Endothelial cell of umbilical vein (primary cell): ENCODE results near the gene KDM4B. TPM values are rescaled to one million over a fixed set of nuclear protein-coding genes. Genes with fewer than 3 reads are reported as not detected.

Experiments
- BruUV-seq: library from RNA; stranded (reverse); fragments of 400-500 nt; replicated peaks from 2 replicates; lab custom pipeline; 2021; lab: Mats Ljungman, UMichigan
- CTCF ChIA-PET: fragments of 300-600, 350-600 bp; sonication (Branson Sonifier 250); formaldehyde crosslinking; loops from one replicate; lab custom pipeline; 2021; ENCODE audit warnings: antibody characterized with exemption, inconsistent platforms; lab: Charles Lee
- POLR2A ChIA-PET: fragments of 300-600, 350-600 bp; sonication (Branson Sonifier 250); formaldehyde crosslinking; loops from one replicate; lab custom pipeline; 2021; ENCODE audit warnings: antibody characterized with exemption, inconsistent platforms; lab: Charles Lee
- DNase-seq: peaks from one replicate; pipeline ENCODE4 v3.0.0-alpha.2; 2011; ENCODE audit warnings: low read depth, low spot score
- FAIRE-seq: peaks from 2 replicates; lab custom pipeline; 2011; peaks lifted over from hg19 to GRCh38; lab: Jason Lieb, UNC
- H2AFZ ChIP-seq: 2 replicates; pipeline ENCODE4 v1.6.0; 2012; ENCODE audit warnings: low read depth, low read length, control low read depth, inconsistent platforms
- H3K27ac ChIP-seq: 2 replicates; pipeline ENCODE4 v1.5.1; 2011; ENCODE audit warnings: low read depth, mild to moderate bottlenecking, control low read depth, low read length, moderate library complexity; ENCODE audit not compliant: insufficient read depth
- H3K27me3 ChIP-seq, 2 experiments: 2 replicates each; pipeline versions ENCODE4 v1.6.0 to v1.6.1; 2011; ENCODE audit warnings: low read length in 2 of 2, mixed read lengths in 1 of 2; ENCODE audit not compliant: control insufficient read depth in 2 of 2, insufficient read depth in 2 of 2
- H3K36me3 ChIP-seq, 2 experiments: 2 replicates in 1 of 2; 3 replicates in 1 of 2; pipeline ENCODE4 v1.5.1; 2011; ENCODE audit warnings: low read length in 2 of 2, mild to moderate bottlenecking in 1 of 2, moderate library complexity in 1 of 2; ENCODE audit not compliant: control insufficient read depth in 2 of 2, insufficient read depth in 2 of 2; ENCODE audit errors: extremely low read depth in 1 of 2
- H3K4me1 ChIP-seq: 3 replicates; pipeline ENCODE4 v1.5.1; 2011; ENCODE audit warnings: mild to moderate bottlenecking, low read length; ENCODE audit not compliant: control insufficient read depth, insufficient read depth; ENCODE audit errors: extremely low read depth
- H3K4me2 ChIP-seq: 2 replicates; pipeline ENCODE4 v1.6.1; 2011; ENCODE audit warnings: low read length, control low read depth, mixed read lengths; ENCODE audit not compliant: insufficient read depth
- H3K4me3 ChIP-seq, 3 experiments: fragments of 200-600 bp in 1 of 3; sonication (generic), shearing (Covaris generic) in 1 of 3; replicated peaks in 1 of 3; 2 replicates each; pipeline ENCODE4 v1.5.1; 2011 to 2016; ENCODE audit warnings: control low read depth in 3 of 3, low read length in 3 of 3, mild to moderate bottlenecking in 2 of 3, inconsistent platforms in 1 of 3, low read depth in 1 of 3, moderate library complexity in 1 of 3; ENCODE audit not compliant: insufficient read depth in 1 of 3
- H3K79me2 ChIP-seq: 2 replicates; pipeline ENCODE4 v1.6.0; 2012; ENCODE audit warnings: low read length, inconsistent platforms; ENCODE audit not compliant: control insufficient read depth, insufficient read depth
- H3K9ac ChIP-seq: replicated peaks from 2 replicates; pipeline ENCODE3; 2011; ENCODE audit warnings: low read length, control low read depth; ENCODE audit not compliant: insufficient read depth; ENCODE audit errors: extremely low read depth
- H3K9me1 ChIP-seq: replicated peaks from 3 replicates; pipeline ENCODE4 v1.6.0; 2011; ENCODE audit warnings: mild to moderate bottlenecking, low read length; ENCODE audit not compliant: control insufficient read depth, insufficient read depth; ENCODE audit errors: extremely low read depth
- H3K9me3 ChIP-seq: replicated peaks from 2 replicates; pipeline ENCODE4 v1.5.1; 2012; ENCODE audit warnings: low read length, inconsistent platforms; ENCODE audit not compliant: control insufficient read depth, insufficient read depth
- H4K20me1 ChIP-seq: replicated peaks from 2 replicates; pipeline ENCODE3; 2011; ENCODE audit warnings: mild to moderate bottlenecking, low read length; ENCODE audit not compliant: control insufficient read depth, insufficient read depth; ENCODE audit errors: extremely low read depth
- CTCF ChIP-seq, 2 donors: IDR thresholded peaks; 1 replicate in 1 of 2; 2 replicates in 1 of 2; pipeline ENCODE4 v1.5.1; 2011; ENCODE audit warnings: low read length in 2 of 2, mild to moderate bottlenecking in 2 of 2, moderate library complexity in 2 of 2, control low read depth in 1 of 2, inconsistent platforms in 1 of 2, low read depth in 1 of 2; ENCODE audit not compliant: insufficient read depth in 1 of 2; ENCODE audit errors: extremely low read depth in 1 of 2
- EZH2 ChIP-seq: IDR thresholded peaks from 2 replicates; pipeline ENCODE4 v1.6.1; 2012; ENCODE audit warnings: borderline replicate concordance, low read depth, mild to moderate bottlenecking, moderate library complexity, low read length, inconsistent platforms; ENCODE audit not compliant: severe bottlenecking
- GATA2 ChIP-seq: IDR thresholded peaks from 2 replicates; pipeline ENCODE4 v1.7.0; 2011; ENCODE audit warnings: low read depth, mild to moderate bottlenecking, moderate library complexity, mixed read lengths, low read length; ENCODE audit not compliant: insufficient read length, insufficient read depth
- JUN ChIP-seq: IDR thresholded peaks from 2 replicates; pipeline ENCODE4 v1.6.1; 2011; ENCODE audit warnings: borderline replicate concordance, low read depth; ENCODE audit not compliant: insufficient read length, insufficient read depth
- MYC ChIP-seq: IDR thresholded peaks from one replicate; pipeline ENCODE4 v1.6.1; 2011; ENCODE audit warnings: mild to moderate bottlenecking, low read depth, low read length
- dilution Hi-C: fragments of 300-500 bp; cut with MboI; formaldehyde crosslinking; loops from one replicate; pipeline ENCODE4 v1.15.0; 2019; ENCODE audit warnings: low sequenced_read_pairs; ENCODE audit not compliant: extremely low pct_ligation_motif_present
- intact Hi-C: fragments of 100-400 bp; cut with micrococcal nuclease; formaldehyde crosslinking; loops from one replicate; pipeline ENCODE4 v1.10.0; 2022
- polyA plus RNA-seq, 4 experiments: library from polyadenylated mRNA; depleted of rRNA in 3 of 4; stranded (reverse) in 3 of 4; unstranded in 1 of 4; fragments of >200 nt; gene quantifications; 2 replicates each; pipeline versions ENCODE4 v1.2.1 to v1.2.3, GENCODE V29; 2011 to 2012; ENCODE audit warnings: missing spikeins in 1 of 4
- total RNA-seq: library from RNA; stranded (reverse); gene quantifications from 2 replicates; pipeline ENCODE4 v1.2.3, GENCODE V29; 2021
- TF ChIP-seq, protein P1 (sequence below): IDR thresholded peaks from 2 replicates; pipeline ENCODE4 v1.6.1; 2011; ENCODE audit not compliant: insufficient read depth, insufficient read length

The KDM4B gene
- total and polyA plus RNA-seq, 2 donors (not counting 3 experiments of a cell fraction or from before 2014, with no cell fraction given) = 12.4 to 37.2 TPM

GRCh38 chr19:5128936-5129389 is 160.1 kb downstream of the KDM4B start:
- intact Hi-C loops = loop anchor here (5.0 kb wide), 1 partner anchor 72 kb away; no protein-coding TSS in a partner anchor
- Histone ChIP-seq H3K27ac (no peak overlapping the region), H3K79me2 (no peaks in the 10 kb centered on the region), H3K9me3 (no peaks in the 10 kb centered on the region), H3K36me3 (peaks cover 0 to 3% of the 10 kb centered on the region in 2 experiments), H3K27me3 (no peaks in the 10 kb centered on the region), H3K9me1 (no peaks in the 10 kb centered on the region), H3K4me1 (no peaks in the 10 kb centered on the region), H3K4me2 (no peak overlapping the region), H4K20me1 (no peaks in the 10 kb centered on the region), H2AFZ (no peak overlapping the region), H3K9ac (no peak overlapping the region), H3K4me3 (no peak overlapping the region)
- no TSS peak for BruUV-seq
- TF ChIP-seq CTCF (IDR thresholded peaks at IDR 0.05; ENCODE audit: extremely low read depth in 1 of 2, insufficient read depth in 1 of 2, low read depth in 1 of 2, low read length in 2 of 2) = no peak
- TF ChIP-seq, protein P1, sequence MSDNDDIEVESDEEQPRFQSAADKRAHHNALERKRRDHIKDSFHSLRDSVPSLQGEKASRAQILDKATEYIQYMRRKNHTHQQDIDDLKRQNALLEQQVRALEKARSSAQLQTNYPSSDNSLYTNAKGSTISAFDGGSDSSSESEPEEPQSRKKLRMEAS = no peak
- TF ChIP-seq EZH2 = no peak
- TF ChIP-seq JUN = no peak
- TF ChIP-seq MYC = no peak
- TF ChIP-seq GATA2 = no peak
- DNase-seq (peak; percentile 38), FAIRE-seq (no peak)
- POLR2A ChIA-PET = interaction anchor here (0.6 kb wide), 1 partner anchor 82 kb away, joined by 11 read pairs; no protein-coding TSS in a partner anchor
- CTCF ChIA-PET = no interaction called here
- dilution Hi-C loops = no loop called here
